HL-60/S4 (cell line): ENCODE results near the gene AQP2.

Experiments used
- in situ Hi-C: fragments of 300-500 bp; cut with MboI; formaldehyde crosslinking; loops from 2 replicates; pipeline ENCODE4 v1.14.3; 2022; ENCODE audit warnings: low sequenced_read_pairs

The AQP2 gene

GRCh38 chr12:49954863-49955830, 4.6 kb downstream of the AQP2 start:
- in situ Hi-C loops, result loop anchor here (25.0 kb wide), 1 partner anchor 107 kb away; the partner anchor contains the start of gene ASIC1

- in situ Hi-C loops, result loop anchor here (25.0 kb wide), 1 partner anchor 106 kb away; the partner anchor contains the start of gene ASIC1
Observed at GRCh38 chr12:49955899-49956662, 5.5 kb downstream of the AQP2 start.

DNA sequence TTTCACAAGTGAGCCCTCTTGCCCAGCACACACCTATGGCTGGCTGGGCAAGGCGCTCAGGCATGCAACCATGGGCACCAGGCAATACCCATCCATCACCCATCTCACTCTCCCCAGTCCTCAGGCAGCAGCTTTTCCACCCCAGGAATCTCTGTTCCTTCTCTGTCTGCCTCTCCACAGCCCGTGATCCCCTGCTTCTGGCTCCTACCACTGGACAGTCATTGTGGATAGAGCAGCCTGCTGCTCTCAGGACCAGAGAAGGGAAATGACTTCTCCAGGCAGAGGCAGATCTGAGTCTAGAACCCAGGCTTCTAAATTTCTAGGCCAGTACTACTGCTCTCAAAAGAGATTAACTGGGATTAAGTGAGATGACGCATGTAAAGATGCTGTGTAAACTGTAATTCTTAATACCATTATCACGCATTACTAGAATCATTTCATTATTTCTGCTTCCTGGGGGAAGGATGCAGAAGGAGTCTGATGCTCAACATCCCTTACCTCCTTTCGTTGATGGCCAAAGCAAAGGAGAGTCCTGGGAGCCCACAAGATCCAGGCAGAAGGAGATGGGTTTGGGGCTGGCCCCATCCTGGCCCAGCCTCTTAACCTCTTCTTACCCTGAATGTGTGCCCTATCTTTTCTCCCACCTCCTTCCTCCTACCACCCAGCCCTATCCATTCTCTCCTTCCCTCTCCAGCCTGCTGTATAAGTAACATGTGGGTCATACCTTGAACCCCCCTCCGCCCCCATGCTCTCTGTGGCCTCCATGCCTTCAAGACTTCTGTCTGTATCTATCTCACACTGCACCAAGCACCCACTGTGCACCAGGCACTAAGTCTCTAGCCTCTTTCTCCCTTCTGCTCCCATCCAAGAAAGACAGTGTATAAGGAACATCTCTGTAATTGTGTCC, 6.4 kb downstream of the AQP2 start:
- in situ Hi-C loops, result loop anchor here (25.0 kb wide), 1 partner anchor 105 kb away; the partner anchor contains the start of gene ASIC1

DNA sequence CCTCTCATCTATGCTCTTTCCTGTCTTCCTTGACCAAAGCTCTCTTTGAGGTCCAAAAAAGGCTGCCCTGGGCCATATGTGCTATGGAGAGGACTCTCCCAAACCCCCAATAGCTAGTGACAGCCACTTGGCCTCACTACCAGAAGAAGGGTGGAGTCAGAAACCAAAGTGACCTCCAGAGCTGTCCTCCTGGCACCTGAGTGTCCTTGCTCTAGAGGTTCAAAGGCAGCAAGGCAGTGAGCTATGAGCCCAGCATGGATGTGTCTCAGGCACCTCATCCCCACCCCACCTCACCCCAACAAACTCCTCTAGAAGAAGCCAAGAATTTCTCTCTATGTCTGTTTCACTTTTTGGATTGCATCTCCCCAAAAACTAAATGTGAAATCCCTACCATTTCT, 7.0 kb downstream of the AQP2 start:
- in situ Hi-C loops, result loop anchor here (25.0 kb wide), 1 partner anchor 105 kb away; the partner anchor contains the start of gene ASIC1

- in situ Hi-C loops, result loop anchor here (25.0 kb wide), 1 partner anchor 102 kb away; the partner anchor contains the start of gene ASIC1
Observed at GRCh38 chr12:49959685-49960473, 9.3 kb downstream of the AQP2 start.

DNA sequence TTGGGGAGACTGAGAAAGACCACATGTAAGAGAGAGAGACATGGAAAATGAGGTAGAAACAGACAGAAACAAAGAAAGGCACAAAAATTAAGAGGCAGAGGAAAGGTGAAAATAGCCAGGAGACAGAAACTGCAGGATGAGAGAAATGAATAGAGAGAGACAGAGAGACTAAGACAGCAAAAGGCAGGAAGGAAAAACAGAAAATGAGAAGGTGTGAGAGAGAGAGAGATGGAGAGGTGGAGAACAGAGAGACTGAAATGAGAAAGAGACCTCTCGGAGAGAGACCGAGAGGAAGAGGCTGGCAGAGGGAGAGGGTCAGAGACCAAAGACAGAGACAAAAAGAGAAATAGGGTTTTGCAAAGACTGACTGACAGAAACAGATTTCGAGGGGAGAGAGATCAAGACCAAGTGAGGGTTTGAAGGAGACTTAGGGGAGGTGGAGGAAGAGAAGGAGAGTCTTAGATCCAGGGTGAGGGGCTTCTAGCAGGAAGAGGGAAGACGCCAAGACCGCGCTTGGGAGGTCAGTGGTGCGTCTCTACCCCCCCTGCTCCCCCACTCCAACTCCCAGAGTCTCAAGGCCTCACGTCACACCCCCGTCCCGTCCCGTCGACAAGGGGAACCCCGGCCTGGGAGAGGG, 10.1 kb downstream of the AQP2 start:
- in situ Hi-C loops, result loop anchor here (25.0 kb wide), 1 partner anchor 102 kb away; the partner anchor contains the start of gene ASIC1

DNA sequence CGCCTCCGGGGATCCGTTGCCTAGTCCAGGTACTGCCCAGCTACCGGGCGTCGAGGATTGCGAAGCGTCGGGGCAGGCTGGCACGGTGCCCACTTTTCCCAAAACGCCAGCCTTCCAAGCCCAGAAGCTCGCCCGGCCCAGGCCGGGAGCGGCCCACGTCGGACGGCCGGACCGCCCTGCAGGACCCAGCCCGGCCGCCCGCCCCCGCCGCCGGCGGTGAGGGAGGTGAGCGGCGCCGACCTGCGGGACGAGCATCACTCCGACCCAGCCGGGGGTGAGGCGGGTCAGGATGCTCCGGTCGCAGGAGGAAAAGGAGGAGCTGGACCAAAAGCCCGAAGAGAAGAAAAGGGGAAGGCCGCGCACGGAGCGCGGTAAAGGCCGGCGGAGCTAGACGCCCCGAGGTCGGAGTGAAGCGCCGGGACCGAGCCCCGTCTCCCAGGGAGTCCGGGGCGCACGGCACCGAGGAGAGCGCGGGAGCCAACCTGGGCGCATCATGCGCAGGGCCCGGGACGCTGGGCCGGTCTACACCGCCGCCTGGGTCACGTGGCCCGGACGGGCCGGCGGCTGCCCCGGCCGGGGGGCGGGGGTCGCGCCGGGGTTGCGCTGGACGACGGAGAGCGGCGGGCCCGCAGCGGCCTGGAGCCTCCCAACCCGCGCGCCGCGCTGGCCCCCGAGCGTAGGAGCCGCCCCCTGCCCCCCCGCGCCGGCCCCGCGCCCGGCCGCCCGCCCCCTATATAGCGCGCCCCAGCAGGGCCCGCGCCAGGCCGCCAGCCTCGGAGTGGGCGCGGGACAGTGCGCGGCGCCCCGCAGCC, 10.8 kb downstream of the AQP2 start, which contains the start of gene AQP5:
TSS of gene AQP5 (plus strand) at position 762 of the 812 bp plus-strand sequence. CDS start 146 bp downstream, outside the sequence.
- in situ Hi-C loops, result loop anchor here (25.0 kb wide), 1 partner anchor 101 kb away; the partner anchor contains the start of gene ASIC1

GRCh38 chr12:49961993-49962764, 11.6 kb downstream of the AQP2 start:
- in situ Hi-C loops, result loop anchor here (25.0 kb wide), 1 partner anchor 100 kb away; the partner anchor contains the start of gene ASIC1

- in situ Hi-C loops, result loop anchor here (25.0 kb wide), 1 partner anchor 99 kb away; the partner anchor contains the start of gene ASIC1
Observed at GRCh38 chr12:49962861-49963765, 12.6 kb downstream of the AQP2 start.

DNA sequence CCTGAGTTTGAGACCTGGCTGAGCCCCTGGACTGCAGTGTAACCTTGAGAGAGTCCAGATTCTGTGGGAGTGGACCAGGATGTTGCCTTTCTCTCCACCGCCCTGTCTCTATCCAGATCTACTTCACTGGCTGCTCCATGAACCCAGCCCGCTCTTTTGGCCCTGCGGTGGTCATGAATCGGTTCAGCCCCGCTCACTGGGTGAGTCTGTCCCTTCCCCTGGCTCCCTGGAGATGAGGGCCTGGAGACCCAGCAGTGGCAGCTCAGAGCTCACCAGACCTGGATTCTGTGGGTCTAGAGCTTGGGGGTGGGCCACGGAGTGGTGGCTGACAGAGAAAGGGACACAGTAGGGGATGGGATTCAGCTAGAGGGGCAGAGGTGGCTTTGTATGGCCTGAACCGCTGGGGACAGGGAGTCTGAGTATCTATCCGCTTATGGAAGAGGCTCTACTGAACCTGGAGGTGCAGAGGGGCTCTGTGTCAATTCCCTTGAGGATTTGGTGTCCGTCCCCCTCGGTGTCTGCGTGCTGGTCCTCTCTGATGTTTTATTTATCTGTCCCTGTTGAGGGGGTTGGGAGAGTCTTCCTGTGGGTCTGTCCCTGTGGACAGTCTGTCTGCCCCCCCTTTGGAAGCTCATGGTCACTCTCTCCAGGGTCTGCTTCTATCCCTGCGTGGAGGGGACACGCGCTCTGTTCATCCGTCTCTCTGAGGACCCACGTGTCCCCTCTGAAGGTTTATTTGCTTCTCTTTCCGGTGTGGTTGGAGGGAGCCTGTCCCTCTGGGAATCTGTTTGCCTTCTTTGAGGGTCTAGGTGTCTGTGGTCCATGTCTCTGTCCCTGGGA, 13.7 kb downstream of the AQP2 start:
- in situ Hi-C loops, result loop anchor here (25.0 kb wide), 1 partner anchor 98 kb away; the partner anchor contains the start of gene ASIC1

- in situ Hi-C loops, result loop anchor here (5.0 to 25.0 kb wide), 2 partner anchors 97 to 207 kb away; partner anchors contain the start of gene ASIC1
Observed at GRCh38 chr12:49964849-49965624, 14.5 kb downstream of the AQP2 start.

DNA sequence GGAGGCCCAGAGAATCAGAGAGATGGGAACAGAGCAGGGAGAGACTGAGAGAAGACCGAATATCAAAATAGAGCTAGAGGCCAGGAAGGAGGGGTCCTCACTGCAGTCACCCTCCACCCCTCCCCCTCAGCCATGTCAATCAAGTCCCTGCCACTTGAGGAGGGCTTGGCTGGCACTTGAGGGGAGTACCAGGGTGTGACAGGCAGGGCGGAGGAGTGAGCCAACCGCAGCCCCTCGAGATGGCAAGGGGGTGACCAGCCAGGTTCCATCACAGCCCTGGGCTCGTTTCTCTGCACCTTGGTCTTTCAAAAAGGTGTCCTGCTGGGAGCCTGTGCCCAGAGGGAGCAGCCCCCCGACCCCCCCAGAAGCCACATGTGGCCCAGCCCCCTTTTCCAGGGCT, 15.3 kb downstream of the AQP2 start:
- in situ Hi-C loops, result loop anchor here (5.0 to 25.0 kb wide), 2 partner anchors 96 to 206 kb away; partner anchors contain the start of gene ASIC1

DNA sequence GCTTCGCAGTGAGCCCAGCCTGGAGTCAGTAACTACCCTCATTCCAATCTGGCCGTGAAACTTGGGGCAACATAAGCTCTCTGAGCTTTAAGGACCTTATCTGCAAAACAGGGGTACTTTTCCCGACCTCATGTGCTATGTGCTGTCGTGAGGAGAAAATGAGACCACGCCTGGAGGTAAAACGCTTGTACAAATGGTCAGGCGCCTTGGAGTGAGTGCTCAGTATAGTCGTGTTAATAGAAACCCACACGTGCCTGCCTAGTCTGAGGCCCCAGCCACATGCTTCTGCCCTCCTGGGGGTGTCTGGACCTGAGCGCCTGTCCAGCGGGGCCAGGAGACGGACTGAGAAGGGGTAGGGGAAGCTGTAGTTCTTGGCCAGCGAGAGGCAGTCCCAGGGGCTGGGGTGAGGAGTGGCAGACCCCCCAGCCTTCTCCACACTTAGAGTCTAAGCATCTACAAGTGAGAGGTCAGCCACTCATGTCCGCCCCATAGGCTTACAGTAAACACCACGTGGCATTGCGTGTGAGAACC, 16.0 kb downstream of the AQP2 start:
- in situ Hi-C loops, result loop anchor here (5.0 to 25.0 kb wide), 2 partner anchors 96 to 206 kb away; partner anchors contain the start of gene ASIC1
